PC-3 (cell line): ENCODE data around the gene UQCRQ.

ENCODE experiments used
- EZH2 ChIP-seq: fragments of 300-600 bp; sonication (generic); IDR thresholded peaks from one replicate; pipeline ENCODE4 v1.6.1; 2017; ENCODE audit warnings: antibody characterized with exemption, mild to moderate bottlenecking, low read length; ENCODE audit not compliant: unreplicated experiment
- EZH2phosphoT487 ChIP-seq: fragments of 300-600 bp; sonication (generic); IDR thresholded peaks from 2 replicates; pipeline ENCODE4 v1.6.1; 2018; ENCODE audit warnings: mild to moderate bottlenecking, antibody characterized with exemption, low read length, borderline replicate concordance
- TF ChIP-seq, protein P1 (sequence below): fragments of 300-600 bp; sonication (generic); conservative IDR thresholded peaks from 2 replicates; pipeline ENCODE4 v1.5.1; 2017; ENCODE audit warnings: antibody characterized with exemption, low read depth, mild to moderate bottlenecking, low read length

DNA sequence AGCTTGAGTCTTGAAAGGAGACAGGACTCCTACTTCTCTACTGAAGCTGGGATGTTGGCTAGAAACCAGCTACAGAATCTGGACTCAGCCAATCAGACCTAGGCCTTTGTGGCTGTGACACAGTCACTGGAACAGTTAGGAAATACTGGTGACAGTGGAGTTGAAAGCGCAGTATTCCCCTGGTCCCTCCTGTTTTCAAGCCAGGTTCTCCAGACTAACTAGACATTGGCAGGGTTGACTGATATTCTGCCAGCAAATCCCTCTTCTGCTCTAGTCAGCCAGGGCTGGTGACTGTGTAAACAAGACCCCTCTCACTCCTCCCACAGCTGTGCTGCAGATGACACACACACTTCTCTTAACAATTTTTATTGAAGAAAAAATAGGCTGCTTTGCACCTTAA, 44.7 kb upstream of the UQCRQ start:
- TF ChIP-seq, protein P1, sequence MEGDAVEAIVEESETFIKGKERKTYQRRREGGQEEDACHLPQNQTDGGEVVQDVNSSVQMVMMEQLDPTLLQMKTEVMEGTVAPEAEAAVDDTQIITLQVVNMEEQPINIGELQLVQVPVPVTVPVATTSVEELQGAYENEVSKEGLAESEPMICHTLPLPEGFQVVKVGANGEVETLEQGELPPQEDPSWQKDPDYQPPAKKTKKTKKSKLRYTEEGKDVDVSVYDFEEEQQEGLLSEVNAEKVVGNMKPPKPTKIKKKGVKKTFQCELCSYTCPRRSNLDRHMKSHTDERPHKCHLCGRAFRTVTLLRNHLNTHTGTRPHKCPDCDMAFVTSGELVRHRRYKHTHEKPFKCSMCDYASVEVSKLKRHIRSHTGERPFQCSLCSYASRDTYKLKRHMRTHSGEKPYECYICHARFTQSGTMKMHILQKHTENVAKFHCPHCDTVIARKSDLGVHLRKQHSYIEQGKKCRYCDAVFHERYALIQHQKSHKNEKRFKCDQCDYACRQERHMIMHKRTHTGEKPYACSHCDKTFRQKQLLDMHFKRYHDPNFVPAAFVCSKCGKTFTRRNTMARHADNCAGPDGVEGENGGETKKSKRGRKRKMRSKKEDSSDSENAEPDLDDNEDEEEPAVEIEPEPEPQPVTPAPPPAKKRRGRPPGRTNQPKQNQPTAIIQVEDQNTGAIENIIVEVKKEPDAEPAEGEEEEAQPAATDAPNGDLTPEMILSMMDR, result no peak
- TF ChIP-seq EZH2, result no peak
- TF ChIP-seq EZH2phosphoT487, result no peak
